Astrocyte (in vitro differentiated cells and primary cell): ENCODE measurements around the gene PRRT1. TPM values are rescaled to one million over a fixed set of nuclear protein-coding genes. Genes with fewer than 3 reads are reported as not detected.
A peak's percentile ranks its signal among the peaks of the same experiment; 100 is the strongest.

Source experiments
- DNase-seq: peaks from one replicate; pipeline ENCODE4 v3.0.0-alpha.2; 2010; ENCODE audit warnings: low read depth
- FAIRE-seq: peaks from 2 replicates; lab custom pipeline; 2011; peaks lifted over from hg19 to GRCh38; lab: Jason Lieb, UNC
- H2AFZ ChIP-seq: 2 replicates; pipeline ENCODE4 v1.6.0; 2012; ENCODE audit warnings: low read depth, low read length, inconsistent platforms
- H3K27ac ChIP-seq: 2 replicates; pipeline ENCODE4 v1.5.1; 2011; ENCODE audit warnings: low read depth, low read length, inconsistent platforms
- H3K27me3 ChIP-seq: 2 replicates; pipeline ENCODE4 v1.6.0; 2011; ENCODE audit warnings: low read length, inconsistent platforms; ENCODE audit not compliant: insufficient read depth
- H3K36me3 ChIP-seq: 2 replicates; pipeline ENCODE4 v1.5.1; 2011; ENCODE audit warnings: low read length, inconsistent platforms; ENCODE audit not compliant: insufficient read depth
- H3K4me1 ChIP-seq: 2 replicates; pipeline ENCODE4 v1.5.1; 2011; ENCODE audit warnings: low read length, inconsistent platforms; ENCODE audit not compliant: insufficient read depth
- H3K4me2 ChIP-seq: 2 replicates; pipeline ENCODE4 v1.6.0; 2012; ENCODE audit warnings: low read length, inconsistent platforms
- H3K4me3 ChIP-seq: 2 replicates; pipeline ENCODE4 v1.5.1; 2011; ENCODE audit warnings: low read depth, mild to moderate bottlenecking, low read length, inconsistent platforms; ENCODE audit not compliant: insufficient read depth
- H3K79me2 ChIP-seq: 2 replicates; pipeline ENCODE4 v1.6.0; 2012; ENCODE audit warnings: mild to moderate bottlenecking, low read length, inconsistent platforms; ENCODE audit not compliant: insufficient read depth
- H3K9ac ChIP-seq: 2 replicates; pipeline ENCODE4 v1.6.0; 2012; ENCODE audit warnings: mild to moderate bottlenecking, low read length, inconsistent platforms
- H3K9me3 ChIP-seq: 2 replicates; pipeline ENCODE4 v1.5.1; 2012; ENCODE audit warnings: low read depth, mild to moderate bottlenecking, low read length, inconsistent platforms; ENCODE audit not compliant: insufficient read depth
- H4K20me1 ChIP-seq: 2 replicates; pipeline ENCODE4 v1.6.0; 2012; ENCODE audit warnings: low read length, inconsistent platforms; ENCODE audit not compliant: insufficient read depth
- H3K27ac Mint-ChIP-seq: one replicate; pipeline ENCODE4 v1.8.0; 2021; ENCODE audit warnings: mild to moderate bottlenecking, mixed read lengths; ENCODE audit not compliant: unreplicated experiment
- H3K27me3 Mint-ChIP-seq: one replicate; pipeline ENCODE4 v1.8.0; 2021; ENCODE audit warnings: low read depth, mixed read lengths; ENCODE audit not compliant: unreplicated experiment
- H3K36me3 Mint-ChIP-seq: one replicate; pipeline ENCODE4 v1.8.0; 2021; ENCODE audit warnings: low read depth, mixed read lengths; ENCODE audit not compliant: unreplicated experiment
- H3K4me1 Mint-ChIP-seq: one replicate; pipeline ENCODE4 v1.8.0; 2021; ENCODE audit warnings: low read depth, mixed read lengths; ENCODE audit not compliant: unreplicated experiment
- H3K4me3 Mint-ChIP-seq: one replicate; pipeline ENCODE4 v1.8.0; 2021; ENCODE audit warnings: mild to moderate bottlenecking, moderate library complexity, mixed read lengths; ENCODE audit not compliant: unreplicated experiment
- H3K9me3 Mint-ChIP-seq: one replicate; pipeline ENCODE4 v1.8.0; 2021; ENCODE audit warnings: mild to moderate bottlenecking, mixed read lengths; ENCODE audit not compliant: unreplicated experiment
- CTCF ChIP-seq: IDR thresholded peaks from 2 replicates; pipeline ENCODE4 v1.5.1; 2011; ENCODE audit warnings: low read depth, mild to moderate bottlenecking, inconsistent platforms, low read length, moderate library complexity; ENCODE audit not compliant: insufficient read depth
- EZH2 ChIP-seq: IDR thresholded peaks from 2 replicates; pipeline ENCODE4 v1.6.1; 2012; ENCODE audit warnings: mild to moderate bottlenecking, low read length, inconsistent platforms; ENCODE audit not compliant: insufficient read depth
- total RNA-seq: library from RNA; stranded (reverse); gene quantifications from 2 replicates; pipeline ENCODE4 v1.2.1, GENCODE V29; 2021

PRRT1 gene
- total RNA-seq, 1 donor from 2014 or later, result 0.45 TPM

- Histone ChIP-seq H4K20me1 (no peaks in the 10 kb centered on the region), H2AFZ (peak overlapping the region; percentile 79), H3K4me3 (peak overlapping the region; percentile 81), H3K36me3 (no peaks in the 10 kb centered on the region), H3K9ac (peak overlapping the region; percentile 99), H3K79me2 (peaks cover 9% of the 10 kb centered on the region), H3K27ac (peak overlapping the region; percentile 100), H3K9me3 (no peaks in the 10 kb centered on the region), H3K4me2 (peak overlapping the region; percentile 94), H3K27me3 (no peaks in the 10 kb centered on the region), H3K4me1 (peaks cover 21% of the 10 kb centered on the region)
- Mint-ChIP-seq H3K27me3 (peaks cover 4% of the 10 kb centered on the region), H3K4me1 (peaks cover 21% of the 10 kb centered on the region), H3K9me3 (no peaks in the 10 kb centered on the region), H3K27ac (peak overlapping the region; percentile 100), H3K36me3 (no peaks in the 10 kb centered on the region), H3K4me3 (peak overlapping the region; percentile 93)
- DNase-seq (peak; percentile 85), FAIRE-seq (no peak)
- TF ChIP-seq CTCF, result no peak
- no peak for TF ChIP-seq EZH2
Observed at GRCh38 chr6:32195902-32196681, 44.4 kb upstream of the PRRT1 start.

DNA sequence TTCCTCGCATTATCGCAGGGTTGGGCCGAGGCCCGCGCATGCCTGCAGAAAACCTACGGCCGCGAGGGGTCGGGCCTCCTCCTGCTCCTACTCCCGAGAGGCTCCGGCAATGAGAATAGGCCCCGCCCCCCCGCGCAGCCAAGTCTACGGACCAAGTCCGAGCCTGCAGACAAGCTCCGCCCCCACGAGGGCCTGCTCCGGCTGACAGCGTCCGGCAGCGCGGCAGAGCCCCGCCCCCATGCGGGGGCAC, 43.8 kb upstream of the PRRT1 start:
- H4K20me1 ChIP-seq, result no peaks in the 10 kb centered on the region
- peak overlapping the region; percentile 99 for H3K9ac ChIP-seq
- no peak for TF ChIP-seq EZH2
- TF ChIP-seq CTCF, result no peak
- FAIRE-seq (no peak), DNase-seq (peak; percentile 97)
- H3K36me3 Mint-ChIP-seq, result no peaks in the 10 kb centered on the region
- H3K9me3 ChIP-seq, result no peaks in the 10 kb centered on the region
- no peaks in the 10 kb centered on the region for H3K36me3 ChIP-seq
- H3K4me1 Mint-ChIP-seq, result peaks cover 21% of the 10 kb centered on the region
- H3K4me2 ChIP-seq, result peak overlapping the region; percentile 94
- peaks cover 9% of the 10 kb centered on the region for H3K79me2 ChIP-seq
- H3K9me3 Mint-ChIP-seq, result no peaks in the 10 kb centered on the region
- H3K27ac ChIP-seq, result peak overlapping the region; percentile 100
- no peak overlapping the region for H2AFZ ChIP-seq
- peak overlapping the region; percentile 85 for H3K4me3 Mint-ChIP-seq
- H3K27me3 ChIP-seq, result no peaks in the 10 kb centered on the region
- peaks cover 25% of the 10 kb centered on the region for H3K4me1 ChIP-seq
- peaks cover 3% of the 10 kb centered on the region for H3K27me3 Mint-ChIP-seq
- H3K27ac Mint-ChIP-seq, result no peak overlapping the region
- H3K4me3 ChIP-seq, result peak overlapping the region; percentile 81
